Measurements from ENCODE around the gene RAET1E. TPM values are rescaled to one million over a fixed set of nuclear protein-coding genes. Genes with fewer than 3 reads are reported as not detected.
"Not testable (repeated sequence)": the region's sequence is repeated elsewhere in the genome, so short reads cannot be mapped to it uniquely, and the experiment has no call there.

Gene RAET1E
- total RNA-seq, 1 experiment from 2014 or later = not detected

DNA sequence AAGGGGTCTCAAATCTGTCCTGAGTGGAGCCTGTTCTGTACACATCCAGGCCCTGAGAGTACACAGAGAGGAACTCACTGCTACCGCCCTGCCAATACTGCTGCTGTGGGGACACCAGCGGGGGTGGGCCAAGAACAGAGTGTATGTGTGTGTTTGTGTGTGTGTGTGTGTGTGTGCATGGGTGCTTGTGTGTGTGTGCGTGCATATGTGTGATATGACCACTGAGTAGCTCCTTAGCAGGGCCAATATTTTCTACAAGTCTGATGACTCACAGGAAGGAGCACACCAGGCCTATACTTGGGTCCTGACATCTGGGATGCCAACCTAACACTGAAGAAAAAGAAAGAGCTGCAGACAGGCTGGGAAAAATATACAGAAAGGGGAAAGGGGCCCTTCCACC, 1.4 kb downstream of the RAET1E start:
- Histone ChIP-seq H3K9me3 (no peaks in the 10 kb centered on the region), H3K4me3 (ENCODE audit: low read depth, low read length) (no peak overlapping the region), H3K4me1 (no peaks in the 10 kb centered on the region), H3K27me3 (replicated peaks; ENCODE audit: control insufficient read depth, insufficient read depth, low read length) (no peaks in the 10 kb centered on the region), H3K36me3 (ENCODE audit: control insufficient read depth, insufficient read depth, low read length) (no peaks in the 10 kb centered on the region)
- H3K4me3 Mint-ChIP-seq (ENCODE audit: unreplicated experiment) = no peak overlapping the region
- ChIA-PET CTCF (no interaction called here), POLR2A (no interaction called here)
- DNase-seq = no peak
- H3K27me3 Mint-ChIP-seq (ENCODE audit: insufficient read depth, unreplicated experiment) = peaks cover 11% of the 10 kb centered on the region
- H3K27ac Mint-ChIP-seq (ENCODE audit: unreplicated experiment) = no peak overlapping the region
- H3K36me3 Mint-ChIP-seq (ENCODE audit: insufficient read depth, unreplicated experiment) = no peaks in the 10 kb centered on the region
- no peaks in the 10 kb centered on the region for H3K9me3 Mint-ChIP-seq (ENCODE audit: unreplicated experiment)
- H3K4me1 Mint-ChIP-seq (ENCODE audit: low read depth, unreplicated experiment) = no peaks in the 10 kb centered on the region
- no TSS peak for BruUV-seq (replicated peaks)
- intact Hi-C loops (cut with micrococcal nuclease; ENCODE audit: unreplicated experiment) = no loop called here
- TF ChIP-seq, protein P1, sequence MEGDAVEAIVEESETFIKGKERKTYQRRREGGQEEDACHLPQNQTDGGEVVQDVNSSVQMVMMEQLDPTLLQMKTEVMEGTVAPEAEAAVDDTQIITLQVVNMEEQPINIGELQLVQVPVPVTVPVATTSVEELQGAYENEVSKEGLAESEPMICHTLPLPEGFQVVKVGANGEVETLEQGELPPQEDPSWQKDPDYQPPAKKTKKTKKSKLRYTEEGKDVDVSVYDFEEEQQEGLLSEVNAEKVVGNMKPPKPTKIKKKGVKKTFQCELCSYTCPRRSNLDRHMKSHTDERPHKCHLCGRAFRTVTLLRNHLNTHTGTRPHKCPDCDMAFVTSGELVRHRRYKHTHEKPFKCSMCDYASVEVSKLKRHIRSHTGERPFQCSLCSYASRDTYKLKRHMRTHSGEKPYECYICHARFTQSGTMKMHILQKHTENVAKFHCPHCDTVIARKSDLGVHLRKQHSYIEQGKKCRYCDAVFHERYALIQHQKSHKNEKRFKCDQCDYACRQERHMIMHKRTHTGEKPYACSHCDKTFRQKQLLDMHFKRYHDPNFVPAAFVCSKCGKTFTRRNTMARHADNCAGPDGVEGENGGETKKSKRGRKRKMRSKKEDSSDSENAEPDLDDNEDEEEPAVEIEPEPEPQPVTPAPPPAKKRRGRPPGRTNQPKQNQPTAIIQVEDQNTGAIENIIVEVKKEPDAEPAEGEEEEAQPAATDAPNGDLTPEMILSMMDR (IDR thresholded peaks at IDR 0.05; ENCODE audit: insufficient read depth in 1 of 2, low read depth in 1 of 2, low read length in 1 of 2, severe bottlenecking in 1 of 2, unreplicated experiment in 1 of 2) = no peak

DNA sequence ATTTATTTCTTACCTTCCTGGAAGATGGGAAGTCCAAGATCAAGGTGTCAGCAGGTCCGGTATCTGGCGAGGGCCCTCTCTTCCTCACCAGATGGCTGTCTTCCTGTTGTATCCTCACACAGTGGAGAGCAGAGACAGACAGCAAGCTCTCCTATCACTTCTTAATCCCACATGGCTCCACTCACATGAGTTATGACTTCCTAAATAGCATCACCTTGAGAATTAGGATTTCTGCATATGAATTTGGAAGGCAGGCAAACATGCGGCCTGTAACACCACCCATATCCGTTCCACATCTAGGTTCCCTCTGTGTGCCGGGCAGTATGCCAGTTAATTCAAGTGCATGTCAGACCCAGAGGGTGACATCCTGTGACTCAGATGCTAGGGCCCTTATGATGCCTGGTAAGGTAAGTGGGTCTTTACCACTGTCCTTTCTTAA, 2.1 kb downstream of the RAET1E start:
- H3K36me3 ChIP-seq (ENCODE audit: control insufficient read depth, insufficient read depth, low read length) = no peaks in the 10 kb centered on the region
- no peak for DNase-seq
- H3K27me3 Mint-ChIP-seq (ENCODE audit: insufficient read depth, unreplicated experiment) = peaks cover 11% of the 10 kb centered on the region
- TF ChIP-seq, protein P1 (IDR thresholded peaks at IDR 0.05; ENCODE audit: insufficient read depth in 1 of 2, low read depth in 1 of 2, low read length in 1 of 2, severe bottlenecking in 1 of 2, unreplicated experiment in 1 of 2) = no peak
- no peak overlapping the region for H3K4me3 Mint-ChIP-seq (ENCODE audit: unreplicated experiment)
- no peak overlapping the region for H3K4me3 ChIP-seq (ENCODE audit: low read depth, low read length)
- no peaks in the 10 kb centered on the region for H3K4me1 ChIP-seq
- H3K27ac Mint-ChIP-seq (ENCODE audit: unreplicated experiment) = no peak overlapping the region
- intact Hi-C loops (cut with micrococcal nuclease; ENCODE audit: unreplicated experiment) = no loop called here
- no peaks in the 10 kb centered on the region for H3K27me3 ChIP-seq (replicated peaks; ENCODE audit: control insufficient read depth, insufficient read depth, low read length)
- no peaks in the 10 kb centered on the region for H3K4me1 Mint-ChIP-seq (ENCODE audit: low read depth, unreplicated experiment)
- no peaks in the 10 kb centered on the region for H3K9me3 ChIP-seq
- no peaks in the 10 kb centered on the region for H3K36me3 Mint-ChIP-seq (ENCODE audit: insufficient read depth, unreplicated experiment)
- ChIA-PET POLR2A (no interaction called here), CTCF (interaction anchor here (0.6 kb wide), 1 partner anchor 74 kb away, joined by 6 read pairs; no protein-coding TSS in a partner anchor)
- no peaks in the 10 kb centered on the region for H3K9me3 Mint-ChIP-seq (ENCODE audit: unreplicated experiment)
- no TSS peak for BruUV-seq (replicated peaks)

DNA sequence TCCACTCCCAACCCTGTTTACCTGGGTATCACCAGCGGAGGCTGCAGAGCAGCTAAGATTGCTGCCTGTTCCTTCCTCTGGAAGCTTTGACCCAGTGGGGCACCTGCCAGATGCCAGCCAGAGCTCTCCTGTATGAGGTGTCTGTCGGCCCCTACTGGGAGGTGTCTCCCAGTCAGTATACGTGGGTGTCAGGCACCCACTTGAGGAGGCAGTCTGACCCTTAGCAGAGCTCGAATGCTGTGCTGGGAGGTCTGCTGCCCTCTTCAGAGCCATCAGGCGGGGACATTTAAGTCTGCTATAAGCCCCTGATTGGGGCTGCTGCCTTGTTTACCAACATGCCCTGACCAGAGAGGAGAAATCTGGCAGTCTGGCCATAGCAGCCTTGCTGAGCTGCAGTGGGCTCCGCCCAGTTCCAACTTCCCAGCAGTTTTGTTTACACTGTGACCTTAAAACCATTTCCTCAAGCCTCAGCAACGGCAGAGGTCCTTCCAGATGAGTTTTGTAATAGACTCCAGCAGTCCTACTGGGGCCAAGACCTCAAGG, 2.8 kb downstream of the RAET1E start:
- Histone ChIP-seq H3K9me3 (no peaks in the 10 kb centered on the region), H3K27me3 (replicated peaks; ENCODE audit: control insufficient read depth, insufficient read depth, low read length) (no peaks in the 10 kb centered on the region), H3K4me1 (no peaks in the 10 kb centered on the region), H3K36me3 (ENCODE audit: control insufficient read depth, insufficient read depth, low read length) (no peaks in the 10 kb centered on the region), H3K4me3 (ENCODE audit: low read depth, low read length) (no peak overlapping the region)
- no peaks in the 10 kb centered on the region for H3K36me3 Mint-ChIP-seq (ENCODE audit: insufficient read depth, unreplicated experiment)
- no peak overlapping the region for H3K27ac Mint-ChIP-seq (ENCODE audit: unreplicated experiment)
- no peak for DNase-seq
- TF ChIP-seq, protein P1 (IDR thresholded peaks at IDR 0.05; ENCODE audit: insufficient read depth in 1 of 2, low read depth in 1 of 2, low read length in 1 of 2, severe bottlenecking in 1 of 2, unreplicated experiment in 1 of 2) = no peak
- no peaks in the 10 kb centered on the region for H3K9me3 Mint-ChIP-seq (ENCODE audit: unreplicated experiment)
- peaks cover 11% of the 10 kb centered on the region for H3K27me3 Mint-ChIP-seq (ENCODE audit: insufficient read depth, unreplicated experiment)
- ChIA-PET POLR2A (no interaction called here), CTCF (interaction anchor here (0.6 kb wide), 1 partner anchor 73 kb away, joined by 6 read pairs; no protein-coding TSS in a partner anchor)
- BruUV-seq (replicated peaks) = no TSS peak
- H3K4me1 Mint-ChIP-seq (ENCODE audit: low read depth, unreplicated experiment) = no peaks in the 10 kb centered on the region
- intact Hi-C loops (cut with micrococcal nuclease; ENCODE audit: unreplicated experiment) = no loop called here
- no peak overlapping the region for H3K4me3 Mint-ChIP-seq (ENCODE audit: unreplicated experiment)

DNA sequence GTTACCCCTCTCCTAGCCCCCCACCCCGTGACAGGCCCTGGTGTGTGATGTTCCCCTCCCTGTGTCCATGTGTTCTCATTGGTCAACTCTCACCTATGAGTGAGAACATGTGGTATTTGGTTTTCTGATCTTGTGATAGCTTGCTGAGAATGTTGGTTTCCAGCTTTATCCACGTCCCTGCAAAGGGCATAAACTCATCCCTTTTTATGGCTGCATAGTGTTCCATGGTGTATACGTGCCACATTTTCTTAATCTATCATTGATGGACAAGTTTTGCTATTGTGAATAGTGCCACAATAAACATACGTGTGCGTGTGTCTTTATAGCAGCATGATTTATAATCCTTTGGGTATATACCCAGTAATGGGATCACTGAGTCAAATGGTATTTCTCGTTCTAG, 6.0 kb downstream of the RAET1E start:
- H3K9me3 Mint-ChIP-seq (ENCODE audit: unreplicated experiment); DNase-seq; CTCF ChIA-PET; H3K36me3 ChIP-seq (ENCODE audit: control insufficient read depth, insufficient read depth, low read length); intact Hi-C loops (cut with micrococcal nuclease; ENCODE audit: unreplicated experiment); H3K4me1 ChIP-seq; POLR2A ChIA-PET; H3K4me1 Mint-ChIP-seq (ENCODE audit: low read depth, unreplicated experiment); H3K36me3 Mint-ChIP-seq (ENCODE audit: insufficient read depth, unreplicated experiment); H3K4me3 ChIP-seq (ENCODE audit: low read depth, low read length); H3K27ac Mint-ChIP-seq (ENCODE audit: unreplicated experiment); H3K4me3 Mint-ChIP-seq (ENCODE audit: unreplicated experiment); BruUV-seq (replicated peaks); H3K9me3 ChIP-seq; H3K27me3 ChIP-seq (replicated peaks; ENCODE audit: control insufficient read depth, insufficient read depth, low read length): not testable (repeated sequence)
- H3K27me3 Mint-ChIP-seq (ENCODE audit: insufficient read depth, unreplicated experiment) = peaks cover 11% of the 10 kb centered on the region

All from Caco-2 (cell line).